Retinal pigment epithelial cell (primary cell): ENCODE results near the gene R3HDM1.

Experiments
- DNase-seq: peaks from one replicate; pipeline ENCODE4 v3.0.0-alpha.2; 2010; ENCODE audit warnings: low read depth
- H3K4me3 ChIP-seq: 2 replicates; pipeline ENCODE4 v1.5.1; 2011; ENCODE audit warnings: mild to moderate bottlenecking, low read length, control low read depth, moderate library complexity
- TF ChIP-seq, protein P1 (sequence below): conservative IDR thresholded peaks from 2 replicates; pipeline ENCODE4 v1.5.1; 2011; ENCODE audit warnings: low read depth, low read length, control low read depth, inconsistent platforms

Gene R3HDM1

GRCh38 chr2:135674453-135674852, 143.2 kb downstream of the R3HDM1 start:
- TF ChIP-seq, protein P1, sequence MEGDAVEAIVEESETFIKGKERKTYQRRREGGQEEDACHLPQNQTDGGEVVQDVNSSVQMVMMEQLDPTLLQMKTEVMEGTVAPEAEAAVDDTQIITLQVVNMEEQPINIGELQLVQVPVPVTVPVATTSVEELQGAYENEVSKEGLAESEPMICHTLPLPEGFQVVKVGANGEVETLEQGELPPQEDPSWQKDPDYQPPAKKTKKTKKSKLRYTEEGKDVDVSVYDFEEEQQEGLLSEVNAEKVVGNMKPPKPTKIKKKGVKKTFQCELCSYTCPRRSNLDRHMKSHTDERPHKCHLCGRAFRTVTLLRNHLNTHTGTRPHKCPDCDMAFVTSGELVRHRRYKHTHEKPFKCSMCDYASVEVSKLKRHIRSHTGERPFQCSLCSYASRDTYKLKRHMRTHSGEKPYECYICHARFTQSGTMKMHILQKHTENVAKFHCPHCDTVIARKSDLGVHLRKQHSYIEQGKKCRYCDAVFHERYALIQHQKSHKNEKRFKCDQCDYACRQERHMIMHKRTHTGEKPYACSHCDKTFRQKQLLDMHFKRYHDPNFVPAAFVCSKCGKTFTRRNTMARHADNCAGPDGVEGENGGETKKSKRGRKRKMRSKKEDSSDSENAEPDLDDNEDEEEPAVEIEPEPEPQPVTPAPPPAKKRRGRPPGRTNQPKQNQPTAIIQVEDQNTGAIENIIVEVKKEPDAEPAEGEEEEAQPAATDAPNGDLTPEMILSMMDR = no peak
- no peak overlapping the region for H3K4me3 ChIP-seq
- no peak for DNase-seq

DNA sequence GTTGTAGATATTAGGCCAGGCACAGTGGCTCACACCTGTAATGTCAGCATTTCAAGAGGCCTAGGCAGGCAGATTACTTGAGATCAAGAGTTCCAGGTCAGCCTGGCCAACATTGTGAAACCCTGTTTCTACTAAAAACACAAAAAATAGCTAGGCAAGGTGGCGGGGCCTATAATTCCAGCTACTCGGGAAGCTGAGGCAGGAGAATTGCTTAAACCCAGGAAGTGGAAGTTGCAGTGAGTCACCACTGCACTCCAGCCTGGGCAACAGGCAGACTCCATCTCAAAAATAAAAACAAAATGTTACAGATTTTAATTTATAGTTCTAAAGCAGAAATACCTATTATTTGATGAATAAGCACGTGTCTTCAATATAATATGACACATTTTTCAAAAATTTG, 144.7 kb downstream of the R3HDM1 start:
- DNase-seq = no peak
- TF ChIP-seq, protein P1 = no peak

DNA sequence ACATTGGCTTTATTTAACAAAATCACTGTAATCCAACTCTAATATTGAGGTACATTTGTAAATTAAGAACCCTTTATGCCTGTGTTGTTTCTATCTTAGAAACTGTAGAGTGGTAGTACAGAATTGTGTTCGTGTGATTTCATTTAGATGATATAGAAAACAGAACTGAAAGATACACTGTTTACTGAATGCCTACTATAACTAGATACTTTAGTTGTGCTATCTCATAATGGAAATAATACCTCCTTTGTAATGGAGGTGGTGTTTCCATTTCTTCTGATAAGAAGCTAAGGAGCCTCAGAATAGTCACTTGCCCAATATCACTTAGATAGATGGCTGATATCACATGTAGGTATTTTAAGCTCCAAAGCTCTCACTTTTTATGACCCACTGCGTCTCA, 147.8 kb downstream of the R3HDM1 start:
- DNase-seq = no peak
- H3K4me3 ChIP-seq = no peak overlapping the region
- TF ChIP-seq, protein P1 = no peak

More for the DNA sequence above, 144.7 kb downstream of the R3HDM1 start:
- no peak overlapping the region for H3K4me3 ChIP-seq

DNA sequence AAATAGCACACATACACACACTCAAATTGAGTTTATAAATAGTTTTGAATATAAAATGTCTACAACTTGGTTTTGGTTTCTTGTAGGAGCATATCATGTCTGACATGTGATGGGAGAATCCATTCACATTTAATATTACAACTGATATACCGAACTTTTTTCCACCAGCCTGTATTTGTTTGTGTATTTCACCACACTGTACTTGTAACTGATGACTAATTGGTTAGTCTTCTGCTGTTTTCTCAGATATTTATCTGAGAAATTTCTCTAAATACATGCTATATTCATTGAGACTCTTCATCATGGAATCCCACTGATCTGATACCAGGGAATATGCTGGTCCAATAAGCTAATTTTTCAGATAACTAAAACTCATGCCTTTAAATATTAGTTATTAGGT, 154.1 kb downstream of the R3HDM1 start:
- no peak overlapping the region for H3K4me3 ChIP-seq
- TF ChIP-seq, protein P1 = no peak
- DNase-seq = no peak

DNA sequence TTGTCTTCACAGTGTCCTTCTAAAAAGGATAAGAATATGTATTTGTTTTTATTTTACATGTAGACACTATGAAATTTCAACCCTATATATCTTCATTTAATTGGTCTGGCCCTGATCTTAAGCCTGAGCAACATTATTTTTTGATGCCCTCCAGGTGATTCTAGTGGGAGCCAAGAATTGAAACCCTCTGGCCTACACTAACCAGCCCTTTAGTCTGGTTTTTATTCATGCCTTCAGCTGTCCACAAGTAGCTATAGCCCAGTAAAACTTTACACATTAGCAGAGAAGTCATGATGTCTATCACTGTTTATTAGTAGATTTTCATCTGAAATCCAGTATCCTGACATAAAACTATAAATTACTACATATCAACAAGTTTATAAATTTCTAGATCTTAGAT, 157.7 kb downstream of the R3HDM1 start:
- TF ChIP-seq, protein P1 = no peak
- no peak overlapping the region for H3K4me3 ChIP-seq
- DNase-seq = no peak

- H3K4me3 ChIP-seq = no peak overlapping the region
- TF ChIP-seq, protein P1 = no peak
- no peak for DNase-seq
These were observed 158.4 kb downstream of the R3HDM1 start for GRCh38 chr2:135689679-135690078.

DNA sequence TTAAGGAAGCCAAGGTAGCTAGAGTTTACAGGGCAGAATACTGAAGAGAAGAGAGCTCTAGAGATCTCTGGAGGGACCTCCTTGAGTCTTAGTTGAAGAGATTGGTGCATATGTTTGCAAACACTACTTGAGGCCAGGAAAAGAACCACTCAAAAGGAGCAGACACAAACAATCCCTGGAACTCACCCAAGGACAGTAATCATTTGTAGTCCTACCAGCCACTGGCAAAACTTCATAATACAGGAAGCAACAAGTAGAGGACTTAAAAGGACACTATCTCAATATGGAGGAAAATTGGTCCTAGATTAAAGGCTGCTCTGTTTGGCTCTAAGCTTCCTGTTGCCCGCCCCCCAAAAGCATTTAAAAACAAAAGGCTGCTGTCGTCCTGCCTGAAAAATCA, 163.4 kb downstream of the R3HDM1 start:
- H3K4me3 ChIP-seq = no peak overlapping the region
- no peak for DNase-seq
- TF ChIP-seq, protein P1 = no peak
